Measurements from ENCODE around the gene RNU5B-1.
"Not testable (repeated sequence)": the region's sequence is repeated elsewhere in the genome, so short reads cannot be mapped to it uniquely, and the experiment has no call there.

RNU5B-1 gene

GRCh38 chr15:65260968-65261367, 43.5 kb upstream of the RNU5B-1 start:
- H3K9me3 ChIP-seq: no peaks in the 10 kb centered on the region
- no peak overlapping the region for H3K4me3 ChIP-seq (ENCODE audit: low read depth, low read length)
- DNase-seq: no peak
- peaks cover 22% of the 10 kb centered on the region for H3K36me3 ChIP-seq
- H3K27me3 ChIP-seq: no peaks in the 10 kb centered on the region
- TF ChIP-seq CTCF (IDR thresholded peaks at IDR 0.05; ENCODE audit: low read depth, low read length): no peak
- no peaks in the 10 kb centered on the region for H3K4me1 ChIP-seq

DNA sequence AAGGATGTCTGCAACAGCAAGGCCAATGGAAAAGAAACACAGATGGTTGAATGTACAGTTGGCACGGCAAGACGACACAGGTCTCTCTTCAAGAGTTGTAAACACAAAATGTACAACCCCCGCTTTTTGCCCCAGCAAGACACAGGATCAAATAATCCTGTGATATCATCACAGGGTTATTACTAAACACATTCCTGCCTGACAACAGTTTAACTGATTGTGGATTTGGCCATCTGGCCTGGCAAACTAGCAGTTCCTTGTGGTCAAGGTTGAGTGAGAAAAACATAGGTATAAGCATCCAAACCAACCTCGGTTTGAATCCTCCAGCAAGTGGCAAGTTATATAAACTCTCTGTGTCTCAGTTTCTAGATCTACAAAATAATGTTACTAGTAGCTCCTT, 41.2 kb upstream of the RNU5B-1 start:
- no peaks in the 10 kb centered on the region for H3K9me3 ChIP-seq
- no peak for TF ChIP-seq CTCF (IDR thresholded peaks at IDR 0.05; ENCODE audit: low read depth, low read length)
- no peaks in the 10 kb centered on the region for H3K4me1 ChIP-seq
- no peak overlapping the region for H3K4me3 ChIP-seq (ENCODE audit: low read depth, low read length)
- no peak for DNase-seq
- H3K27me3 ChIP-seq: no peaks in the 10 kb centered on the region
- H3K36me3 ChIP-seq: peaks cover 15% of the 10 kb centered on the region

DNA sequence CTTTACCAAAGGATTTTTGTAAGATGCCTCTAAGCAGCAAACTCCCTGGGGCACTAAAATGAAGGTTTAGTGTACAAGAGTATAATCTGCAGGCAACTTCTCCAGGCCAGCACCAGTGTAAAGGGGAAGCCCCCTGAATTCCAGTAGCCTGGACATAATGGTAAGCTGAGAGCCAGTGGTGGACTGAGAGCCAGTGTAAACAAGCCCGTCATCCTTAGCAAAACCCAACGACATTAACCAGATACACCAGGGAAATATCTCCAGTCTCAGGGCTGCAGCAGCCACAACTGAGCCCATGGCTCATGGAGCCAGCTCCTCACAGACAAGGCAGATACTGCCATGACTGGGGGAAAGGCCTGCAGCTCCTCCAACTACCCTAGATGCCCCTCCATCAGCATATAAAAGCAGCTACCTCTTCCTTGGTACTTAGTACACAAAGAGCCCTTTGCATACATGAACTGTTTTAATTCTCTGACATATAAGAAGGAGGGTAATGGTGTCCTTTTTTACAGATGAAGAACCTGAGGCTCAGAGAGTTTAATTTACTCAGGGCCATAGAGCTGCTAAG, 39.5 kb upstream of the RNU5B-1 start:
- Histone ChIP-seq H3K27me3 (no peaks in the 10 kb centered on the region), H3K4me1 (no peaks in the 10 kb centered on the region), H3K36me3 (peaks cover 15% of the 10 kb centered on the region), H3K4me3 (ENCODE audit: low read depth, low read length) (no peak overlapping the region), H3K9me3 (no peaks in the 10 kb centered on the region)
- TF ChIP-seq CTCF (IDR thresholded peaks at IDR 0.05; ENCODE audit: low read depth, low read length): no peak
- no peak for DNase-seq

- TF ChIP-seq CTCF (IDR thresholded peaks at IDR 0.05; ENCODE audit: low read depth, low read length): no peak
- no peaks in the 10 kb centered on the region for H3K27me3 ChIP-seq
- no peaks in the 10 kb centered on the region for H3K9me3 ChIP-seq
- DNase-seq: no peak
- H3K4me3 ChIP-seq (ENCODE audit: low read depth, low read length): no peak overlapping the region
- peaks cover 14% of the 10 kb centered on the region for H3K36me3 ChIP-seq
- H3K4me1 ChIP-seq: no peaks in the 10 kb centered on the region
Measured at GRCh38 chr15:65266469-65266868, 38.0 kb upstream of the RNU5B-1 start.

GRCh38 chr15:65268411-65268810, 36.1 kb upstream of the RNU5B-1 start:
- Histone ChIP-seq H3K36me3 (peaks cover 8% of the 10 kb centered on the region), H3K27me3 (no peaks in the 10 kb centered on the region), H3K4me1 (no peaks in the 10 kb centered on the region), H3K4me3 (ENCODE audit: low read depth, low read length) (no peak overlapping the region), H3K9me3 (no peaks in the 10 kb centered on the region)
- TF ChIP-seq CTCF (IDR thresholded peaks at IDR 0.05; ENCODE audit: low read depth, low read length): no peak
- DNase-seq: no peak

GRCh38 chr15:65270811-65271545, 33.5 kb upstream of the RNU5B-1 start:
- DNase-seq: peak; percentile 72
- not testable (repeated sequence) for H3K9me3 ChIP-seq; H3K36me3 ChIP-seq; H3K4me1 ChIP-seq; H3K4me3 ChIP-seq (ENCODE audit: low read depth, low read length); H3K27me3 ChIP-seq
- TF ChIP-seq CTCF (IDR thresholded peaks at IDR 0.05; ENCODE audit: low read depth, low read length): peak; percentile 87
